RPMI8226 (cell line): ENCODE data around the gene RAD51B.

ENCODE experiments used
- DNase-seq: peaks from one replicate; pipeline ENCODE4 v3.0.0-alpha.2; 2015

RAD51B gene

GRCh38 chr14:68507544-68508081 lies 688.0 kb downstream of the RAD51B start:
- DNase-seq: peak; percentile 64

DNA sequence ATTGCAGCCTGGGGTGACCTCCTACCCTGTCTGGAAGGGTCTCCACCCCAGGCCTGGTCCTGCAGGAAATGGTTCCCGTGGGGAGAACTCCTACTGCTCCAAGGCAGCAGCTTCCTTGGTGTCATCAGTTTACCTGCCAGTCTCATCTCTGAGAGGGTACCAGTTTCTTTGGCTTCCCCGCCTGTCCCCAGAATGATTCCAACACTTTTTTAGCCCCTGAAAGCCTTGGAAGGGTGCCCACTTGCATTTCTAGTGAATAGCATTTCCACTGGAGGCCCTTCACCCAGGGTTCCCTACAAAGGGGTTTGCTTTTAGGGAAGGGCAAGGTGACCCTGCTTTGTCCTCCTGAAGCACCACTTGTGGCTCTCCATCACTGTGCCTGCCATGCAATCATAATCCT lies 689.0 kb downstream of the RAD51B start:
- DNase-seq: no peak

DNA sequence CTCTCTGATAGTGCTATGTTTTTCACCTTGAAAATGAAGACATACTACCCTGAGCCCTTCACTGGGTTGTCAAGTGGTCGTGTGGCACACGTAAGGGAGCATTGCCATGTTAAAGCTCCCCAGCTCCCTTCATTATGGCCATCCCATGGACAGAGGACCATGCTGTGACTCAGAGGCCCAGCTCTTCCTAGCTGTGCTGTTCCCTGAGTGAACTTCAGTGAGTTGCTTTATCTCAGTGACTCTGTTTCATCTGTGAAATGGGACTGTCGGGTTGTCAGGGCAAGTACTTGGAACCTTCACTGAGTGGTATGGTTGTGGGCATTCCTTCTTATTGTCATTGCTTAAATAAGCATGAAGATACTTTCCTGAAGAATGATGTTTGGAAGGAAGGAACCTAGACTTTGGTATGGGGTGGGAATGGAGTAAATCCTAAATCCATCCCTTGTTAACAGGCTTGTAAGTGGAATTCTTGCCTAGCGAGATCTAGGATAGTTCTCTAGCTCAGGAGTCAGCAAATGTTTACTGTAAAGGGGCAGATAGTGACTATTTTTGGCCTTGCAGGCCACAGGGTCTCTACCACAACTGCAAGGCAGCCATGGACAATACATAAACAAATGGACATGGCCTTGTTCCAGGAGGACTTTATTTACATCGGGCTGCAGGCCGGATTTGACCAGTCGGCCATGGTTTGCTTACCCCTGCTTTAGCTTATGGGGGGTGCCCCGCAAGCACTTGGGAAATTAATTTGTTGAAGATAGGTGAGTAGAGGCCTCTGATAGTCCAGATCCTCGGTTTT lies 689.8 kb downstream of the RAD51B start:
- no peak for DNase-seq

GRCh38 chr14:68510201-68511128 lies 690.9 kb downstream of the RAD51B start:
- no peak for DNase-seq

DNA sequence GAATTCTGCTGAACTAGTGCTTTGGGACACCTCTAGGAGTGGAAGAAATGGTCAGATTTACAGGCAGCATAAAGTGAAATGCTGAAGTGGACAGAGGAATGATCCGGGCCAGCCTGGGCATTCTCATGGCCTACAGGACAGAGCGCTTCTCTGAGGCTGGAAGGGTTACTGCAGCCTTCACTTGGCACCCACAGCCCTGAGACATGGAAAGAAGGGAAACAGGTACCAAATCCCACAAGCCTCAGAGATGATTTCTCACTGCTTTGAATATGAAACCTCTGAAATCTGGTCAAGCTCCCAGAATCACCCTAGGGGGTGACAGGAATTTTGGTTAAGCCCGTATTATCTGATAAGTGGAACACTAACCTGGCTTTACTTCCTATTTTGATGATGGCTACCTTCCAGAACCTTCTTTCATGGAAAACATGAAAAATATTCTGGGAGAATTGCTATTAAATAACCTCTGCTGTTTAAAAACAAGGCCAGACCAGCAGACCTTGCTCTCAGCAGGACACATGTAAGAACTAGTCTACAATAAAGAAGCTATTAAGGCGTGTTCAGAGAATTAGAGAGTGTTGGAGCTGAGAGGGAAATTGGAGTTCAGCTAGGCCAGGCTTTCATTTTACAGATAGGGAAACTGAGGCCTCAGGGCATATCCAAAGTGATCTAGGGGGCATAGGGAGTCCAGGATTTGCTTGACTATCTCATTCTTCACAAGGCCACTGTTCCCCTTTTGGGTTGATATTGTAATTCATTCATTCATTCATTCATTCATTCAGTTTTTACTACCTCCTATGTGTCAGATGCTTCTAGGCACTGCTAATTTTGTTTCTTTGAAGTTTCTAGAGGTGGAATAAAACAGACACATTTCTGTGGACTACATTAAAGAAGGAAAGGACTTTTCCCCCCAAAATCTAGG lies 691.8 kb downstream of the RAD51B start:
- no peak for DNase-seq

GRCh38 chr14:68512088-68512487 lies 692.5 kb downstream of the RAD51B start:
- DNase-seq: no peak

DNA sequence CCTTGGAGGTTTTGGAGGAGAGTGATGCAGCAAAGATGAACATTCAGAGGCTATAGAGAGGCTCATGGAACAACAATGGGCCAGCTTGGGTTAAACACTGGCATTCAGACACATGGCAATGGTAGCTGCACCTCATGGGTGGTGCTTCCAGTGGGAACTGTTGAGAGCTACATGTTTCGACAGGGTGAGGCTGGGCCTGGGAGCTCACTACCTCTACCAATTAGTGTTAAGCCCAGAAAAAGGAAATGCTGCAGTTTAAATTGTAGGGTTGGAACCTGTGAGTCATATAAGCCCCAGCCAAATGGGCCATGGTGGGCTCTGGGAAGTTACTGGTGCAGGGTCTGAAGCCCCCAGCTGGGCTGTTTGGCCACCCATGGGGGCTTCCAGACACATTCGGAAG lies 693.6 kb downstream of the RAD51B start:
- DNase-seq: no peak

DNA sequence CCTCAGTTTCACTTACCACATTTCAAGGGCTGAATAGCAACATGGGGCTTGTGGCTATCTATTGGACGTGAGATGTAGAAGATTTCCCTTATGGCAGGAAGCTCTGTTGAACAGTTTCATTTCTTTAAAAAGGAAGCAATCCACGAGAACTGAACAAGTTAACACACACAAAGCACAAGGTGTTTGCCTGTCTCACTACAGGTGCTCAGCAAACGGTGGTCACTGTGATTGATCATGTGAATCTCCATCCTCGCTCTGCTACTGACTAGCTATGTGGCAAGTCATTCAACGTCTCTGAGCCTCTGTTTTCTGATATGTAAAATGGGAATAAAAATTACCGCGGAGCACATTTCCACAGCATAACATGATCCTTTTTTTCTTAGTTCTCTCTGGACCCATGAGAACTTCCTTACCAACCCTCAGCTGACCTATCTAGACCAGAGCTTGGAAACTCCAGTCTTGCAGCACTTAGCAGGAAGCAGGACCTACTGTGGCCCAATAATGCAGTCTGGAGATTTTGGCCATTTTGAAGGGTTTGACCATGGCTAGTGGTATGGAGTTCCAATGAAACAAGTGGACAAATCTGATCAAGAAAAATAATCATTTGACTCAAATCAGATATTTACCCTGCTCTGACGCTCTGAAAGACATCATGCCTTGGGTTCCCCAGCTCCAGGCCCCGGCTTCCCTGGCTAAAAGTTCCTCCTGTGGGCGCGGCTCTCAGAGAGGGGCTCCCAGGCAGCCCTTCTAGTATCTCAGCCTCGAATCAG lies 694.4 kb downstream of the RAD51B start:
- DNase-seq: no peak

DNA sequence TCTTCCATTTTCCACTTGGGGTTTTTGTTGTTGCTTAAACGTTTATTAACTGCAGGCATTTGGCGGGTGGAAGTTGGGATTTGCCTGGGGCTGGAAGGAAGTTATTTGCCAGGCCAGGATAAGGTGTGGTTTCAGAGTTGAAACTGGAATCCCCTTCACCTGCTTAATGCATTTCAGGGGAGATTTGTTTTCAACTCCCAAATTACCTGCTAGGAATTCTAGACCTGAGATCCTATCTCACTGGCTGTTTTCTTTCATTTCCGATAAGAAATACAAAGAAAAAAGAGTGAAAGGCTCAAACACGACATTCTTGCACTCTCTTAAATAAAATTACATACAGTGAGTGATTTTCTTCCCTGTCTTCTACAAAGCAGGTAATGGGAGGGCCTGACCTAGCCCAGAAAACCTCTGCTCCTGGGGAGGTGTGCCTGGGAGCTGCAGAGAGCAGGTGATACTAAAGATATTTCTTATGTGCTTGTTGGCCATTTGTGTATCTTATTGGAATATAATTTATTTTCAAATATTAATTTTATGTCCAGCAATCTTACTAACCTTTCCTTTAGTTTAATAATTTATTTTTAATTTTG lies 695.1 kb downstream of the RAD51B start:
- no peak for DNase-seq

DNA sequence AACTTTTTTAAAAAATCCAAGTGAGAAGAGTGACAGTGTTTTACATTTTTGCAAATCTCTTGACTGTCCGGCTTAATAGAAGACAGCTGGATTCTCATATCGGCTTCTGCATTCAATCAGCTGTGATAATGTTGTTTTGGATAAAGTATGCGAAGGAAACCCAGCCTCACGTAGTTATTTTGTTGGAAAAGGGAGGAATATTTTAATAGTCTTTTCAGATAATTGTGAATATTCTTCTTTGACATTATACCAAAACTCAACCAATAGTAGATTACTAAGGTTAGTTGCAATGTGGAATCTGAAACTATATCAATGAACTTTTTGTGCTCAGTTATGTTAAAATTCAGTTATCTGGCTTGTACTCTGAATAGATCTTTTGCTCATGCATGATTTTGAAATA lies 696.8 kb downstream of the RAD51B start:
- no peak for DNase-seq

- DNase-seq: no peak
These were observed 698.6 kb downstream of the RAD51B start for GRCh38 chr14:68518166-68518565.

GRCh38 chr14:68518761-68519670 lies 699.4 kb downstream of the RAD51B start:
- no peak for DNase-seq

- no peak for DNase-seq
These were observed 700.1 kb downstream of the RAD51B start for GRCh38 chr14:68519671-68520187.

GRCh38 chr14:68520637-68521556 lies 701.3 kb downstream of the RAD51B start:
- DNase-seq: no peak

GRCh38 chr14:68521557-68521901 lies 702.0 kb downstream of the RAD51B start:
- no peak for DNase-seq

- DNase-seq: no peak
These were observed 702.5 kb downstream of the RAD51B start for GRCh38 chr14:68521961-68522509.

DNA sequence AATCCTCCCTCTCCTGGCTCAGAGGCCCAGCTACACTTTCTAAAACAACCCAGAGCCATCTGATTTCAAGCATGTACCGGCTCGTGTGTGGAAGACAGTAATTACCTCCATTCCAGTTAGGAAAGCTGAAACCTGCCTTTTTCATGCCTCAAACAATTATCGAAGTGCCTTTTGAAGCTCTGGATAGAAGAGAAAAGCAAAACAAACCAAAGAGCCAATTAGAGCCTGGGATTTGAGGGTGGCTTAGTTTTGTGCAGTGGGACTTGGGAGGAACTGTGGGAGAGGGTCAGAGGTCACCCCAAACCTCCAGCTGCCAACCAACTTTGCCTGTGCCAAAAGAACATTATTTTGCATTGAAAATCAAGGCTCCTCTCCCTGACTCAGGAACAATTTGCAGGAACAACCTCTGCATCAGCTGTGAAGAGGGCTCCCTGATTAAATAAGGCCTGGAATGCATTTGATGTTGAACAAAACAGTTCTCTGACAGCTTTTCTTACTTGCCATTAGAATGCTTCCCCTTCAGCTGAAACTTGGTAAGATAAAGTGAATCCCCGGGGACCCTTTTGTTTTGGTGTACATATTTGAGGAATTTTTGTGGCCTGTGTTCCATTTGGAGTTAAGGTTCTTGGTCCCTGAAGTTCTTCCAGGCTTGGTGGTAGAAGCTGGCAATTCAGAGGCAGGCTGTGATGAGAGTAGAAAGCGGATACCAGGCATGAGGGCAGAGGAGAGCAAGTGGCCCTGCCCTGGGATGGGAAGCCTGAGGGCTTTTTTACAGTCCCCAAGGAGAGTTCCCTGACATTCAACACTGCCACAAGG lies 703.1 kb downstream of the RAD51B start:
- DNase-seq: no peak

GRCh38 chr14:68523326-68523610 lies 703.7 kb downstream of the RAD51B start:
- no peak for DNase-seq
